ENCODE results near the gene NOS1.

Gene NOS1

GRCh38 chr12:117363953-117364486 lies 2.6 kb upstream of the NOS1 start:
- Histone ChIP-seq H3K27ac (ENCODE audit: low read length) (no peak overlapping the region), H3K9me3 (ENCODE audit: control insufficient read depth in 2 of 2, low read length in 2 of 2) (no peaks in the 10 kb centered on the region), H3K4me3 (ENCODE audit: low read length in 2 of 2) (no peak overlapping the region), H3K36me3 (ENCODE audit: control insufficient read depth in 2 of 2, insufficient read depth in 2 of 2, low read length in 2 of 2) (no peaks in the 10 kb centered on the region), H3K9ac (ENCODE audit: low read length in 2 of 2) (no peak overlapping the region), H3K27me3 (ENCODE audit: control insufficient read depth in 1 of 2, insufficient read depth in 2 of 2, low read length in 2 of 2) (peaks cover 35 to 51% of the 10 kb centered on the region in 2 donors), H3K4me1 (ENCODE audit: control insufficient read depth, insufficient read depth, low read length) (no peaks in the 10 kb centered on the region)

GRCh38 chr12:117363056-117363662 lies 1.7 kb upstream of the NOS1 start:
- Histone ChIP-seq H3K4me1 (ENCODE audit: control insufficient read depth, insufficient read depth, low read length) (no peaks in the 10 kb centered on the region), H3K27ac (ENCODE audit: low read length) (no peak overlapping the region), H3K9ac (ENCODE audit: low read length in 2 of 2) (no peak overlapping the region), H3K4me3 (ENCODE audit: low read length in 2 of 2) (no peak overlapping the region), H3K36me3 (ENCODE audit: control insufficient read depth in 2 of 2, insufficient read depth in 2 of 2, low read length in 2 of 2) (no peaks in the 10 kb centered on the region), H3K9me3 (ENCODE audit: control insufficient read depth in 2 of 2, low read length in 2 of 2) (no peaks in the 10 kb centered on the region), H3K27me3 (ENCODE audit: control insufficient read depth in 1 of 2, insufficient read depth in 2 of 2, low read length in 2 of 2) (peaks cover 42 to 59% of the 10 kb centered on the region in 2 donors)

GRCh38 chr12:117362391-117362790 lies 965 bp upstream of the NOS1 start:
- H3K27ac ChIP-seq (ENCODE audit: low read length), result no peak overlapping the region
- H3K27me3 ChIP-seq (ENCODE audit: control insufficient read depth in 1 of 2, insufficient read depth in 2 of 2, low read length in 2 of 2), result peaks cover 44 to 60% of the 10 kb centered on the region in 2 donors
- H3K4me3 ChIP-seq (ENCODE audit: low read length in 2 of 2), result no peak overlapping the region

GRCh38 chr12:117361905-117362304 lies 479 bp upstream of the NOS1 start:
- H3K9ac ChIP-seq (ENCODE audit: low read length in 2 of 2), result no peak overlapping the region
- H3K9me3 ChIP-seq (ENCODE audit: control insufficient read depth in 2 of 2, low read length in 2 of 2), result no peaks in the 10 kb centered on the region
- peaks cover 44 to 60% of the 10 kb centered on the region in 2 donors for H3K27me3 ChIP-seq (ENCODE audit: control insufficient read depth in 1 of 2, insufficient read depth in 2 of 2, low read length in 2 of 2)
- no peak overlapping the region for H3K4me3 ChIP-seq (ENCODE audit: low read length in 2 of 2)
- H3K4me1 ChIP-seq (ENCODE audit: control insufficient read depth, insufficient read depth, low read length), result no peaks in the 10 kb centered on the region
- no peaks in the 10 kb centered on the region for H3K36me3 ChIP-seq (ENCODE audit: control insufficient read depth in 2 of 2, insufficient read depth in 2 of 2, low read length in 2 of 2)
- no peak overlapping the region for H3K27ac ChIP-seq (ENCODE audit: low read length)

More at GRCh38 chr12:117362391-117362790, 965 bp upstream of the NOS1 start:
- no peak overlapping the region for H3K9ac ChIP-seq (ENCODE audit: low read length in 2 of 2)
- H3K4me1 ChIP-seq (ENCODE audit: control insufficient read depth, insufficient read depth, low read length), result no peaks in the 10 kb centered on the region
- H3K9me3 ChIP-seq (ENCODE audit: control insufficient read depth in 2 of 2, low read length in 2 of 2), result no peaks in the 10 kb centered on the region
- H3K36me3 ChIP-seq (ENCODE audit: control insufficient read depth in 2 of 2, insufficient read depth in 2 of 2, low read length in 2 of 2), result no peaks in the 10 kb centered on the region

- Histone ChIP-seq H3K4me3 (ENCODE audit: low read length in 2 of 2) (no peak overlapping the region), H3K27ac (ENCODE audit: low read length) (no peak overlapping the region)
Measured at GRCh38 chr12:117360551-117361346, 677 bp downstream of the NOS1 start.

GRCh38 chr12:117360222-117360550 lies 1.2 kb downstream of the NOS1 start:
- Histone ChIP-seq H3K4me3 (ENCODE audit: low read length in 2 of 2) (no peak overlapping the region), H3K27ac (ENCODE audit: low read length) (no peak overlapping the region), H3K9me3 (ENCODE audit: control insufficient read depth in 2 of 2, low read length in 2 of 2) (no peaks in the 10 kb centered on the region), H3K36me3 (ENCODE audit: control insufficient read depth in 2 of 2, insufficient read depth in 2 of 2, low read length in 2 of 2) (no peaks in the 10 kb centered on the region), H3K9ac (ENCODE audit: low read length in 2 of 2) (no peak overlapping the region), H3K27me3 (ENCODE audit: control insufficient read depth in 1 of 2, insufficient read depth in 2 of 2, low read length in 2 of 2) (peaks cover 42 to 54% of the 10 kb centered on the region in 2 donors), H3K4me1 (ENCODE audit: control insufficient read depth, insufficient read depth, low read length) (no peaks in the 10 kb centered on the region)

More at GRCh38 chr12:117360551-117361346, 677 bp downstream of the NOS1 start:
- no peaks in the 10 kb centered on the region for H3K4me1 ChIP-seq (ENCODE audit: control insufficient read depth, insufficient read depth, low read length)
- no peaks in the 10 kb centered on the region for H3K36me3 ChIP-seq (ENCODE audit: control insufficient read depth in 2 of 2, insufficient read depth in 2 of 2, low read length in 2 of 2)
- H3K9me3 ChIP-seq (ENCODE audit: control insufficient read depth in 2 of 2, low read length in 2 of 2), result no peaks in the 10 kb centered on the region
- H3K9ac ChIP-seq (ENCODE audit: low read length in 2 of 2), result no peak overlapping the region
- H3K27me3 ChIP-seq (ENCODE audit: control insufficient read depth in 1 of 2, insufficient read depth in 2 of 2, low read length in 2 of 2), result peaks cover 46 to 60% of the 10 kb centered on the region in 2 donors

GRCh38 chr12:117359029-117359845 lies 2.2 kb downstream of the NOS1 start:
- Histone ChIP-seq H3K27ac (ENCODE audit: low read length) (no peak overlapping the region), H3K9ac (ENCODE audit: low read length in 2 of 2) (no peak overlapping the region), H3K36me3 (ENCODE audit: control insufficient read depth in 2 of 2, insufficient read depth in 2 of 2, low read length in 2 of 2) (no peaks in the 10 kb centered on the region), H3K4me1 (ENCODE audit: control insufficient read depth, insufficient read depth, low read length) (no peaks in the 10 kb centered on the region), H3K27me3 (ENCODE audit: control insufficient read depth in 1 of 2, insufficient read depth in 2 of 2, low read length in 2 of 2) (peaks cover 42 to 46% of the 10 kb centered on the region in 2 donors), H3K4me3 (ENCODE audit: low read length in 2 of 2) (no peak overlapping the region), H3K9me3 (ENCODE audit: control insufficient read depth in 2 of 2, low read length in 2 of 2) (no peaks in the 10 kb centered on the region)

GRCh38 chr12:117356048-117356447 lies 5.4 kb downstream of the NOS1 start:
- Histone ChIP-seq H3K36me3 (ENCODE audit: control insufficient read depth in 2 of 2, insufficient read depth in 2 of 2, low read length in 2 of 2) (no peaks in the 10 kb centered on the region), H3K27me3 (ENCODE audit: control insufficient read depth in 1 of 2, insufficient read depth in 2 of 2, low read length in 2 of 2) (peaks cover 22 to 26% of the 10 kb centered on the region in 2 donors)

GRCh38 chr12:117352883-117353282 lies 8.5 kb downstream of the NOS1 start:
- Histone ChIP-seq H3K9me3 (ENCODE audit: control insufficient read depth in 2 of 2, low read length in 2 of 2) (no peaks in the 10 kb centered on the region), H3K4me3 (ENCODE audit: low read length in 2 of 2) (no peak overlapping the region), H3K9ac (ENCODE audit: low read length in 2 of 2) (no peak overlapping the region), H3K27ac (ENCODE audit: low read length) (no peak overlapping the region), H3K27me3 (ENCODE audit: control insufficient read depth in 1 of 2, insufficient read depth in 2 of 2, low read length in 2 of 2) (peaks cover 2 to 7% of the 10 kb centered on the region in 2 donors), H3K36me3 (ENCODE audit: control insufficient read depth in 2 of 2, insufficient read depth in 2 of 2, low read length in 2 of 2) (no peaks in the 10 kb centered on the region), H3K4me1 (ENCODE audit: control insufficient read depth, insufficient read depth, low read length) (no peaks in the 10 kb centered on the region)

More at GRCh38 chr12:117356048-117356447, 5.4 kb downstream of the NOS1 start:
- Histone ChIP-seq H3K9ac (ENCODE audit: low read length in 2 of 2) (no peak overlapping the region), H3K27ac (ENCODE audit: low read length) (no peak overlapping the region), H3K9me3 (ENCODE audit: control insufficient read depth in 2 of 2, low read length in 2 of 2) (no peaks in the 10 kb centered on the region), H3K4me3 (ENCODE audit: low read length in 2 of 2) (no peak overlapping the region), H3K4me1 (ENCODE audit: control insufficient read depth, insufficient read depth, low read length) (no peaks in the 10 kb centered on the region)

- H3K9me3 ChIP-seq (ENCODE audit: control insufficient read depth in 2 of 2, low read length in 2 of 2), result no peaks in the 10 kb centered on the region
- H3K27ac ChIP-seq (ENCODE audit: low read length), result no peak overlapping the region
- H3K9ac ChIP-seq (ENCODE audit: low read length in 2 of 2), result no peak overlapping the region
- H3K27me3 ChIP-seq (ENCODE audit: control insufficient read depth in 1 of 2, insufficient read depth in 2 of 2, low read length in 2 of 2), result peaks cover 0 to 5% of the 10 kb centered on the region in 2 donors
- no peaks in the 10 kb centered on the region for H3K36me3 ChIP-seq (ENCODE audit: control insufficient read depth in 2 of 2, insufficient read depth in 2 of 2, low read length in 2 of 2)
- H3K4me1 ChIP-seq (ENCODE audit: control insufficient read depth, insufficient read depth, low read length), result no peaks in the 10 kb centered on the region
- H3K4me3 ChIP-seq (ENCODE audit: low read length in 2 of 2), result no peak overlapping the region
Measured at GRCh38 chr12:117352206-117352605, 9.2 kb downstream of the NOS1 start.
